PC-3 (cell line): ENCODE measurements around the gene CHMP4B. TPM values are rescaled to one million over a fixed set of nuclear protein-coding genes. Genes with fewer than 3 reads are reported as not detected.

Experiments used
- ATAC-seq: fragments of 200-7000 bp; cut with Tn5 transposase; 2 replicates; pipeline ENCODE4 v1.9.1; 2020; ENCODE audit warnings: mild to moderate bottlenecking, moderate library complexity
- BruUV-seq: library from RNA; stranded (reverse); fragments of 400-500 nt; replicated peaks from 2 replicates; lab custom pipeline; 2021; lab: Mats Ljungman, UMichigan
- CTCF ChIA-PET: fragments of 300-600 bp; sonication (Branson Sonifier 250); formaldehyde crosslinking; loops from one replicate; lab custom pipeline; 2022; ENCODE audit warnings: antibody characterized with exemption; lab: Charles Lee
- POLR2A ChIA-PET: fragments of 300-600 bp; sonication (Branson Sonifier 250); formaldehyde crosslinking; loops from one replicate; lab custom pipeline; 2022; ENCODE audit warnings: antibody characterized with exemption; ENCODE audit not compliant: unreplicated experiment; lab: Charles Lee
- DNase-seq: peaks from one replicate; pipeline ENCODE4 v3.0.0-alpha.2; 2015
- H2AFZ ChIP-seq: fragments of 300-600 bp; sonication (generic); 2 replicates; pipeline ENCODE4 v1.6.0; 2016; ENCODE audit warnings: antibody characterized with exemption, low read length
- H3F3A ChIP-seq: fragments of 300-600 bp; sonication (generic); one replicate; pipeline ENCODE4 v1.6.0; 2017; ENCODE audit warnings: antibody characterized with exemption, low read length, control low read depth, mild to moderate bottlenecking; ENCODE audit not compliant: unreplicated experiment
- H3K27ac ChIP-seq: fragments of 300-600 bp; sonication (generic); 2 replicates; pipeline ENCODE4 v1.5.1; 2016; ENCODE audit warnings: mild to moderate bottlenecking, low read length
- H3K27me3 ChIP-seq: fragments of 300-600 bp; sonication (generic); 2 replicates; pipeline ENCODE4 v1.6.1; 2016; ENCODE audit warnings: low read length, mixed read lengths
- H3K36me3 ChIP-seq: fragments of 300-600 bp; sonication (generic); 2 replicates; pipeline ENCODE4 v1.6.1; 2016; ENCODE audit warnings: low read depth, mixed run types, low read length, mixed read lengths
- H3K4me1 ChIP-seq: fragments of 300-600 bp; sonication (generic); 2 replicates; pipeline ENCODE4 v1.5.1; 2016; ENCODE audit warnings: low read length; ENCODE audit not compliant: insufficient read depth
- H3K4me2 ChIP-seq: fragments of 300-600 bp; sonication (generic); 2 replicates; pipeline ENCODE4 v1.6.0; 2016; ENCODE audit warnings: low read length
- H3K4me3 ChIP-seq: fragments of 300-600 bp; sonication (generic); 2 replicates; pipeline ENCODE4 v1.5.1; 2016; ENCODE audit warnings: mild to moderate bottlenecking, low read length, mixed read lengths
- H3K79me2 ChIP-seq: fragments of 300-600 bp; sonication (generic); 2 replicates; pipeline ENCODE4 v1.6.1; 2017; ENCODE audit warnings: low read length, mixed read lengths
- H3K9ac ChIP-seq: fragments of 300-600 bp; sonication (generic); 2 replicates; pipeline ENCODE4 v1.6.0; 2016; ENCODE audit warnings: mild to moderate bottlenecking, low read length
- H3K9me2 ChIP-seq: fragments of 300-600 bp; sonication (generic); replicated peaks from 2 replicates; pipeline ENCODE4 v1.6.1; 2016; ENCODE audit warnings: mixed run types, low read length, mixed read lengths
- H3K9me3 ChIP-seq: fragments of 300-600 bp; sonication (generic); 2 replicates; pipeline ENCODE4 v1.6.1; 2016; ENCODE audit warnings: low read length, mixed read lengths
- H4K20me1 ChIP-seq: fragments of 300-600 bp; sonication (generic); 2 replicates; pipeline ENCODE4 v1.6.1; 2016; ENCODE audit warnings: low read length, mixed read lengths
- EZH2 ChIP-seq: fragments of 300-600 bp; sonication (generic); IDR thresholded peaks from one replicate; pipeline ENCODE4 v1.6.1; 2017; ENCODE audit warnings: antibody characterized with exemption, mild to moderate bottlenecking, low read length; ENCODE audit not compliant: unreplicated experiment
- EZH2phosphoT487 ChIP-seq: fragments of 300-600 bp; sonication (generic); IDR thresholded peaks from 2 replicates; pipeline ENCODE4 v1.6.1; 2018; ENCODE audit warnings: mild to moderate bottlenecking, antibody characterized with exemption, low read length, borderline replicate concordance
- intact Hi-C: fragments of 100-400 bp; cut with micrococcal nuclease; formaldehyde crosslinking; loops from 2 replicates; pipeline ENCODE4 v1.9.0; 2023
- total RNA-seq: library from RNA; depleted of rRNA; stranded (reverse); fragments of >200 nt; gene quantifications from 2 replicates; pipeline ENCODE4 v1.2.3, GENCODE V29; 2014
- TF ChIP-seq, protein P1 (sequence below): fragments of 300-600 bp; sonication (generic); conservative IDR thresholded peaks from 2 replicates; pipeline ENCODE4 v1.5.1; 2017; ENCODE audit warnings: antibody characterized with exemption, low read depth, mild to moderate bottlenecking, low read length

The CHMP4B gene
- total RNA-seq, 1 experiment from 2014 or later, result 68.8 TPM

DNA sequence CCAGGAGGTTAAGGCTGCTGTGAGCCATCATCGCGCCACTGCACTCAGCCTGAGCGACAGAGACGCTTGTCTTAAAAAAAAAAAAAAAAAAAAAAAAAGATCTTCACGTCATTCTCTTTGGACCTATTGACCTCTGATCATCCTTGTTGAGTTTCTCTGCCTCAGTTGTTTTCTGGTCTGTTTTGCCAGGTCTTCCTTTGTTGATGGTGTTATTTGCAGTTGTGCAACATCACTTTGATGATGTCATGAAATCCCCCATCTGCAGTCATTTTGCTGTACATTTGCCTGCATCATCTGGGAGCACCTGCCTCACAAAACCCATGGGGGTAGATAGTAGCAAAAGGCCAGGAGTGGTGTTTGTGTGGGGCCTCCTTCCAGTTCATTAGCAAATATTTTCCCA is 39.2 kb upstream of the CHMP4B start:
- CTCF ChIA-PET, result no interaction called here

DNA sequence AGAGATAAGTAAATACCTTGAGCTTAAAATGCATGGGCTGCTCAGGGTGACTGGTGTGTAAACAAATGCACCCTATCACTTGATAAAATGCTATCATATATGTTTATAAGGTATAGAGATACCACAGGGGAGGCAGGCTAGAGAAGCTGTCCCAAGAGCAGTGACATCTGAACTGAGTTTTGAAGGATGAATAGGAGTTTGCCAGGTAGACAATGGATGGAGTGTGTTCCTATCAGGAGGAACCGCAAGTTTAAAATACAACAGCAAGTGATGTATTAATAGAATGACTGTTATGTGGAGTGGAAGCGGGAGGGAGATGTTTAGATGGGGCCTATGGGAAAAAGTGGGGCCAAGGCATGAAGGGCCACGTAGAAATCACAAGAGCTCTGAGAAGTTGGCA is 38.7 kb upstream of the CHMP4B start:
- ATAC-seq (no peak), DNase-seq (no peak)
- H2AFZ ChIP-seq, result no peak overlapping the region
- no peaks in the 10 kb centered on the region for H3F3A ChIP-seq
- H3K4me1 ChIP-seq, result no peaks in the 10 kb centered on the region
- no peaks in the 10 kb centered on the region for H3K9me3 ChIP-seq
- POLR2A ChIA-PET, result no interaction called here
- no TSS peak for BruUV-seq
- intact Hi-C loops, result no loop called here
- H3K9me2 ChIP-seq, result no peaks in the 10 kb centered on the region
- CTCF ChIA-PET, result no interaction called here
- H3K9ac ChIP-seq, result no peak overlapping the region
- no peaks in the 10 kb centered on the region for H3K27me3 ChIP-seq
- H3K4me2 ChIP-seq, result no peak overlapping the region
- H4K20me1 ChIP-seq, result no peaks in the 10 kb centered on the region
- peaks cover 3% of the 10 kb centered on the region; the same call in 1 of the 2 replicates for H3K36me3 ChIP-seq
- no peaks in the 10 kb centered on the region for H3K79me2 ChIP-seq
- H3K27ac ChIP-seq, result no peak overlapping the region
- TF ChIP-seq, protein P1, sequence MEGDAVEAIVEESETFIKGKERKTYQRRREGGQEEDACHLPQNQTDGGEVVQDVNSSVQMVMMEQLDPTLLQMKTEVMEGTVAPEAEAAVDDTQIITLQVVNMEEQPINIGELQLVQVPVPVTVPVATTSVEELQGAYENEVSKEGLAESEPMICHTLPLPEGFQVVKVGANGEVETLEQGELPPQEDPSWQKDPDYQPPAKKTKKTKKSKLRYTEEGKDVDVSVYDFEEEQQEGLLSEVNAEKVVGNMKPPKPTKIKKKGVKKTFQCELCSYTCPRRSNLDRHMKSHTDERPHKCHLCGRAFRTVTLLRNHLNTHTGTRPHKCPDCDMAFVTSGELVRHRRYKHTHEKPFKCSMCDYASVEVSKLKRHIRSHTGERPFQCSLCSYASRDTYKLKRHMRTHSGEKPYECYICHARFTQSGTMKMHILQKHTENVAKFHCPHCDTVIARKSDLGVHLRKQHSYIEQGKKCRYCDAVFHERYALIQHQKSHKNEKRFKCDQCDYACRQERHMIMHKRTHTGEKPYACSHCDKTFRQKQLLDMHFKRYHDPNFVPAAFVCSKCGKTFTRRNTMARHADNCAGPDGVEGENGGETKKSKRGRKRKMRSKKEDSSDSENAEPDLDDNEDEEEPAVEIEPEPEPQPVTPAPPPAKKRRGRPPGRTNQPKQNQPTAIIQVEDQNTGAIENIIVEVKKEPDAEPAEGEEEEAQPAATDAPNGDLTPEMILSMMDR, result no peak
- TF ChIP-seq EZH2phosphoT487 (no peak), EZH2 (no peak)
- no peak overlapping the region for H3K4me3 ChIP-seq

More for the DNA sequence above, 39.2 kb upstream of the CHMP4B start:
- H3K4me1 ChIP-seq, result no peaks in the 10 kb centered on the region
- no peak overlapping the region for H3K4me3 ChIP-seq
- no peaks in the 10 kb centered on the region for H3K9me2 ChIP-seq
- H3K4me2 ChIP-seq, result no peak overlapping the region
- no peak overlapping the region for H3K27ac ChIP-seq
- no peaks in the 10 kb centered on the region for H3K79me2 ChIP-seq
- no peak overlapping the region for H2AFZ ChIP-seq
- no peaks in the 10 kb centered on the region for H3K27me3 ChIP-seq
- H4K20me1 ChIP-seq, result no peaks in the 10 kb centered on the region
- intact Hi-C loops, result no loop called here
- POLR2A ChIA-PET, result no interaction called here
- no peaks in the 10 kb centered on the region for H3K9me3 ChIP-seq
- H3K36me3 ChIP-seq, result peaks cover 3% of the 10 kb centered on the region; the same call in 1 of the 2 replicates
- DNase-seq (no peak), ATAC-seq (no peak)
- no TSS peak for BruUV-seq
- H3F3A ChIP-seq, result no peaks in the 10 kb centered on the region
- no peak overlapping the region for H3K9ac ChIP-seq
- TF ChIP-seq, protein P1, result no peak
- TF ChIP-seq EZH2phosphoT487, result no peak
- no peak for TF ChIP-seq EZH2

DNA sequence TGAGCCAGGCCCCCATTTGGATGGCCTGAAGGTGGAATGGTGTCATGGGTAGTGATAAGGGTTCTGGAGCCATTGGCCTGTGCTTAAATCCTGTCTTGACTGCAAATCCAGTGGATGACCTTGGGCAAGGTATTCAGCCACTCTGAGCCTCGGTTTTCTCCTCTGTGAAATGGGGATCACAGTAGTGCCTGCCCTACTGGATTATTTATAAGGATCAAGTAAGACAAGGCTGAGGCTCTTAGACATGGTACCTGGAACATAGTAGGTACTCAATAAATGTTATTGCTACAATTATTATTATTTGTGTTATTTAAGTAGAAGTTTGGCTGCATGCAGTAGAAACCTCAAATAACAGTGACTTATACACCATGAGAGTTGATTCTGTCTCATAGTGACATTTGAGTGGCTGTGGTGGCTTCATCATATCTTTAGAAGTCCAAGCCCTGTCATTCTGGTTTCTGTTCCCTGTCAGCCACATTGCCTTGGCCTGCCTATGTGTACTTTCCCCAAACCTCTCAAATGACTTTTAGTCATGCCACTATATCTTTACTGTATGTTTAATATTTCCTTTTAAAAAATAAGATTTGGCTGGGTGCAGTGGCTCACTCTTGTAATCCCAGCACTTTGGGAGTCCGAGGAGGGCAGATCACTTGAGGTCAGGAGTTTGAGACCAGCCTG is 37.6 kb upstream of the CHMP4B start:
- ATAC-seq (no peak; the same call in 1 of the 2 replicates), DNase-seq (no peak)
- H3K9me2 ChIP-seq, result no peaks in the 10 kb centered on the region
- CTCF ChIA-PET, result no interaction called here
- no peak overlapping the region for H3K4me2 ChIP-seq
- no peaks in the 10 kb centered on the region for H3K9me3 ChIP-seq
- no peak overlapping the region for H3K4me3 ChIP-seq
- H3K4me1 ChIP-seq, result peaks cover 7% of the 10 kb centered on the region
- H3K27me3 ChIP-seq, result no peaks in the 10 kb centered on the region
- H2AFZ ChIP-seq, result no peak overlapping the region
- peaks cover 3% of the 10 kb centered on the region; the same call in 1 of the 2 replicates for H3K36me3 ChIP-seq
- no peaks in the 10 kb centered on the region for H3K79me2 ChIP-seq
- no peak overlapping the region for H3K27ac ChIP-seq
- BruUV-seq, result no TSS peak
- H3F3A ChIP-seq, result no peaks in the 10 kb centered on the region
- intact Hi-C loops, result no loop called here
- TF ChIP-seq EZH2 (no peak), EZH2phosphoT487 (no peak)
- TF ChIP-seq, protein P1, result no peak
- H4K20me1 ChIP-seq, result no peaks in the 10 kb centered on the region
- no peak overlapping the region for H3K9ac ChIP-seq
- POLR2A ChIA-PET, result no interaction called here
